ENCODE measurements around the gene ZBTB20. TPM values are rescaled to one million over a fixed set of nuclear protein-coding genes. Genes with fewer than 3 reads are reported as not detected.
A peak's percentile ranks its signal among the peaks of the same experiment; 100 is the strongest.
"Not testable (repeated sequence)": the region's sequence is repeated elsewhere in the genome, so short reads cannot be mapped to it uniquely, and the experiment has no call there.

ZBTB20 gene
- total RNA-seq, 1 experiment from 2014 or later = 4.8 TPM

GRCh38 chr3:114698146-114699105 lies 448.7 kb downstream of the ZBTB20 start:
- no peak for DNase-seq (ENCODE audit: extremely low read depth, low read depth)

- DNase-seq (ENCODE audit: extremely low read depth, low read depth) = no peak
These were observed 449.7 kb downstream of the ZBTB20 start for GRCh38 chr3:114697401-114697800.

GRCh38 chr3:114694251-114694650 lies 452.8 kb downstream of the ZBTB20 start:
- DNase-seq (ENCODE audit: extremely low read depth, low read depth) = no peak

GRCh38 chr3:114691871-114692270 lies 455.2 kb downstream of the ZBTB20 start:
- no peak for DNase-seq (ENCODE audit: extremely low read depth, low read depth)

- DNase-seq (ENCODE audit: extremely low read depth, low read depth) = no peak
These were observed 456.2 kb downstream of the ZBTB20 start for GRCh38 chr3:114690911-114691310.

GRCh38 chr3:114687151-114687550 lies 459.9 kb downstream of the ZBTB20 start:
- no peak for DNase-seq (ENCODE audit: extremely low read depth, low read depth)

- DNase-seq (ENCODE audit: extremely low read depth, low read depth) = no peak
These were observed 460.5 kb downstream of the ZBTB20 start for GRCh38 chr3:114686621-114687020.

- no peak for DNase-seq (ENCODE audit: extremely low read depth, low read depth)
These were observed 461.9 kb downstream of the ZBTB20 start for GRCh38 chr3:114685161-114685560.

GRCh38 chr3:114680299-114680698 lies 466.8 kb downstream of the ZBTB20 start:
- DNase-seq (ENCODE audit: extremely low read depth, low read depth) = no peak

GRCh38 chr3:114679773-114680172 lies 467.3 kb downstream of the ZBTB20 start:
- DNase-seq (ENCODE audit: extremely low read depth, low read depth) = not testable (repeated sequence)

GRCh38 chr3:114675104-114675503 lies 472.0 kb downstream of the ZBTB20 start:
- DNase-seq (ENCODE audit: extremely low read depth, low read depth) = peak; percentile 2

GRCh38 chr3:114674036-114674435 lies 473.1 kb downstream of the ZBTB20 start:
- DNase-seq (ENCODE audit: extremely low read depth, low read depth) = no peak

GRCh38 chr3:114673481-114673880 lies 473.6 kb downstream of the ZBTB20 start:
- DNase-seq (ENCODE audit: extremely low read depth, low read depth) = no peak

GRCh38 chr3:114672692-114673447 lies 474.2 kb downstream of the ZBTB20 start:
- DNase-seq (ENCODE audit: extremely low read depth, low read depth) = no peak

- no peak for DNase-seq (ENCODE audit: extremely low read depth, low read depth)
These were observed 475.2 kb downstream of the ZBTB20 start for GRCh38 chr3:114671741-114672510.

GRCh38 chr3:114669614-114670013 lies 477.5 kb downstream of the ZBTB20 start:
- DNase-seq (ENCODE audit: extremely low read depth, low read depth) = no peak

- no peak for DNase-seq (ENCODE audit: extremely low read depth, low read depth)
These were observed 479.0 kb downstream of the ZBTB20 start for GRCh38 chr3:114668099-114668498.

- no peak for DNase-seq (ENCODE audit: extremely low read depth, low read depth)
These were observed 480.5 kb downstream of the ZBTB20 start for GRCh38 chr3:114666623-114667022.

- no peak for DNase-seq (ENCODE audit: extremely low read depth, low read depth)
These were observed 483.1 kb downstream of the ZBTB20 start for GRCh38 chr3:114664006-114664405.

GRCh38 chr3:114660808-114661207 lies 486.3 kb downstream of the ZBTB20 start:
- no peak for DNase-seq (ENCODE audit: extremely low read depth, low read depth)

GRCh38 chr3:114660124-114660523 lies 487.0 kb downstream of the ZBTB20 start:
- DNase-seq (ENCODE audit: extremely low read depth, low read depth) = no peak

All from NCI-H460 (cell line).